ENCODE results near the gene TRNP1.

TRNP1 gene

GRCh38 chr1:26949926-26950319, 43.6 kb upstream of the TRNP1 start:
- H3K27ac ChIP-seq, result no peak overlapping the region
- no peaks in the 10 kb centered on the region for H3K9me3 ChIP-seq (ENCODE audit: severe bottlenecking)
- no peak overlapping the region for H3K4me3 ChIP-seq (ENCODE audit: low read depth, low read length)
- H3K36me3 ChIP-seq, result peaks cover 26% of the 10 kb centered on the region
- no peaks in the 10 kb centered on the region for H3K27me3 ChIP-seq (ENCODE audit: insufficient read depth, low read depth, severe bottlenecking)
- DNase-seq, result no peak
- TF ChIP-seq CTCF (IDR thresholded peaks at IDR 0.05; ENCODE audit: low read depth, low read length), result no peak

GRCh38 chr1:26950602-26951001, 42.9 kb upstream of the TRNP1 start:
- Histone ChIP-seq H3K4me3 (ENCODE audit: low read depth, low read length) (no peak overlapping the region), H3K9me3 (ENCODE audit: severe bottlenecking) (no peaks in the 10 kb centered on the region), H3K36me3 (peaks cover 20% of the 10 kb centered on the region), H3K27me3 (ENCODE audit: insufficient read depth, low read depth, severe bottlenecking) (no peaks in the 10 kb centered on the region), H3K27ac (no peak overlapping the region)
- no peak for TF ChIP-seq CTCF (IDR thresholded peaks at IDR 0.05; ENCODE audit: low read depth, low read length)
- no peak for DNase-seq

GRCh38 chr1:26951216-26951615, 42.3 kb upstream of the TRNP1 start:
- no peak overlapping the region for H3K4me3 ChIP-seq (ENCODE audit: low read depth, low read length)
- no peaks in the 10 kb centered on the region for H3K27me3 ChIP-seq (ENCODE audit: insufficient read depth, low read depth, severe bottlenecking)
- no peak overlapping the region for H3K27ac ChIP-seq
- no peak for DNase-seq
- no peaks in the 10 kb centered on the region for H3K9me3 ChIP-seq (ENCODE audit: severe bottlenecking)
- H3K36me3 ChIP-seq, result peaks cover 14% of the 10 kb centered on the region
- no peak for TF ChIP-seq CTCF (IDR thresholded peaks at IDR 0.05; ENCODE audit: low read depth, low read length)

DNA sequence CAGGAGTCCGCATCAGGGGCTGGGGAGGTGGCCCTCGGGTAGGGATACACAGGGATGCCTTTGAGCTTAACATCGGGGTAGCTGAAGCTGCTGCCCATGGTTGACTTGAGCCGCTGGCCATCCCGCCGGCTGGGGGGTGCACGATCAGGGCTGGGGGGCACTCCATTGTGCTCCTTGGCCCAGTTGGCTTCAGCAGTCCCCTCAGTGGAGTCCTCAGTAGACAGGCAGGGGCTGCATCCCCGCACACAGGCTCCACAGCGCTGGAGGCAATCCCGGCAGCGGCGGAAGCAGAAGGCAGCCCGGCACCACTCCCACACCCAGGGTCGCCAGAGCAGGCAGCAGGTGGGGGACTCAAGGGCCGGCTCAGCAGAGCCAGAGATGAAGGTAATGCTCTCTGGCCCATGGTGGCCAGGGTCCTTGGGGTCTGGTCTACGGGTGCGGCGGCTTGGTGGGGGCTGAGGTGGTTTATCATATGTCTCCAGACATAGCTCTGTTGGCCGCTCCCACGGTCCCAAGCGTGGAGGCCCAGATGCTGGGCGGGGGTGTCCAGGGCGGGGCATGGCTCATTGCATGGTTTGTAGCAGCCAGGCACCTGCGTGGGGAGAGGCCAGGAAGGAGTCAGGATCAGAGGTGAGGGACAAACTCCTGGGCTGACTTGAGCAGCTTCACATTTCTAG, 41.5 kb upstream of the TRNP1 start:
- no peak overlapping the region for H3K27ac ChIP-seq
- peaks cover 6% of the 10 kb centered on the region for H3K36me3 ChIP-seq
- no peak for DNase-seq
- TF ChIP-seq CTCF (IDR thresholded peaks at IDR 0.05; ENCODE audit: low read depth, low read length), result no peak
- no peaks in the 10 kb centered on the region for H3K27me3 ChIP-seq (ENCODE audit: insufficient read depth, low read depth, severe bottlenecking)
- H3K9me3 ChIP-seq (ENCODE audit: severe bottlenecking), result no peaks in the 10 kb centered on the region
- H3K4me3 ChIP-seq (ENCODE audit: low read depth, low read length), result no peak overlapping the region

DNA sequence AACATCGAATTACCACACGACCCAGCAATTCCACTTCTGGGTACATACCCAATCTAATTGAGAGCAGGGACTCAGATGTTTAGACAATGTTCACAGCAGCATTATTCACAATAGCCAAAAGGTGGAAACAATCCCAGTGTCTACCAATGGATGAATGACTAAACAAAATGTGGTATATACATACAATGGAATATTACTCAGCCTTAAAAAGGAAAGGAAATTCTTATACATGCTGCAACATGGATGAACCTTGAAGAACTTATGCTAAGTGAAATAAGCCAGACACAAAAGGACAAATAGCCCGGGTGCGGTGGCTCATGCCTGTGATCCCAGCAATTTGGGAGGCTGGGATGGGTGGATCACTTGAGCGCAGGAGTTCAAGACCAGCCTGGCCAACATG, 40.1 kb upstream of the TRNP1 start:
- no peak for DNase-seq
- H3K9me3 ChIP-seq (ENCODE audit: severe bottlenecking), result no peaks in the 10 kb centered on the region
- H3K4me3 ChIP-seq (ENCODE audit: low read depth, low read length), result no peak overlapping the region
- H3K27ac ChIP-seq, result no peak overlapping the region
- H3K27me3 ChIP-seq (ENCODE audit: insufficient read depth, low read depth, severe bottlenecking), result no peaks in the 10 kb centered on the region
- TF ChIP-seq CTCF (IDR thresholded peaks at IDR 0.05; ENCODE audit: low read depth, low read length), result no peak
- no peaks in the 10 kb centered on the region for H3K36me3 ChIP-seq

GRCh38 chr1:26956321-26956720, 37.2 kb upstream of the TRNP1 start:
- DNase-seq, result no peak
- H3K9me3 ChIP-seq (ENCODE audit: severe bottlenecking), result no peaks in the 10 kb centered on the region
- no peak overlapping the region for H3K27ac ChIP-seq
- peaks cover 20% of the 10 kb centered on the region for H3K27me3 ChIP-seq (ENCODE audit: insufficient read depth, low read depth, severe bottlenecking)
- TF ChIP-seq CTCF (IDR thresholded peaks at IDR 0.05; ENCODE audit: low read depth, low read length), result no peak
- no peaks in the 10 kb centered on the region for H3K36me3 ChIP-seq
- no peak overlapping the region for H3K4me3 ChIP-seq (ENCODE audit: low read depth, low read length)
